Neural cell (in vitro differentiated cells): ENCODE measurements around the gene LRRC39. TPM values are rescaled to one million over a fixed set of nuclear protein-coding genes. Genes with fewer than 3 reads are reported as not detected.

Source experiments
- H2AFZ ChIP-seq: fragments of 200-600, 300-800 bp; sonication (generic), shearing (Covaris generic); 2 replicates; pipeline ENCODE4 v1.6.0; 2014; ENCODE audit warnings: low read depth, mild to moderate bottlenecking, antibody characterized with exemption, low read length, moderate library complexity
- H3F3A ChIP-seq: fragments of 200-600 bp; shearing (Covaris generic); 2 replicates; pipeline ENCODE4 v1.6.1; 2016; ENCODE audit warnings: mild to moderate bottlenecking, moderate library complexity, mixed read lengths, antibody characterized with exemption, low read length; ENCODE audit not compliant: insufficient read depth, poor library complexity, severe bottlenecking
- H3K27ac ChIP-seq: fragments of 200-600, 300-800 bp; sonication (generic), shearing (Covaris generic); 2 replicates; pipeline ENCODE4 v1.5.1; 2014; ENCODE audit warnings: mild to moderate bottlenecking, low read length, moderate library complexity
- H3K27me3 ChIP-seq: fragments of 300-800, 200-600 bp; sonication (generic), shearing (Covaris generic); 2 replicates; pipeline ENCODE4 v1.6.0; 2014; ENCODE audit warnings: mild to moderate bottlenecking, low read depth, low read length, moderate library complexity; ENCODE audit not compliant: insufficient read depth
- H3K36me3 ChIP-seq: fragments of 300-800, 200-600 bp; sonication (generic), shearing (Covaris generic); 2 replicates; pipeline ENCODE4 v1.5.1; 2014; ENCODE audit warnings: mild to moderate bottlenecking, antibody characterized with exemption, low read length, moderate library complexity; ENCODE audit not compliant: insufficient read depth
- H3K4me2 ChIP-seq: fragments of 300-800, 200-600 bp; sonication (generic), shearing (Covaris generic); 2 replicates; pipeline ENCODE4 v1.6.0; 2014; ENCODE audit warnings: mild to moderate bottlenecking, low read length
- H3K4me3 ChIP-seq: fragments of 300-800, 200-600 bp; sonication (generic), shearing (Covaris generic); 2 replicates; pipeline ENCODE4 v1.5.1; 2014; ENCODE audit warnings: mild to moderate bottlenecking, low read length, moderate library complexity
- H3K79me2 ChIP-seq: fragments of 200-600 bp; shearing (Covaris generic); replicated peaks from 2 replicates; pipeline ENCODE4 v1.6.0; 2014; ENCODE audit warnings: mild to moderate bottlenecking, low read length, moderate library complexity; ENCODE audit not compliant: insufficient read depth
- H3K9ac ChIP-seq: fragments of 300-800, 200-600 bp; sonication (generic), shearing (Covaris generic); 2 replicates; pipeline ENCODE4 v1.6.1; 2016; ENCODE audit warnings: mild to moderate bottlenecking, low read length, mixed read lengths
- H3K9me2 ChIP-seq: fragments of 200-600 bp; shearing (Covaris generic); 2 replicates; pipeline ENCODE4 v1.6.1; 2016; ENCODE audit warnings: mild to moderate bottlenecking, low read length, mixed read lengths; ENCODE audit not compliant: insufficient read depth
- H3K9me3 ChIP-seq: fragments of 200-600, 300-800 bp; sonication (generic), shearing (Covaris generic); 2 replicates; pipeline ENCODE4 v1.6.1; 2016; ENCODE audit warnings: mild to moderate bottlenecking, mixed run types, low read length, moderate library complexity, mixed read lengths
- H4K20me1 ChIP-seq: fragments of 200-600 bp; shearing (Covaris generic); 2 replicates; pipeline ENCODE4 v1.6.1; 2016; ENCODE audit warnings: mild to moderate bottlenecking, mixed run types; ENCODE audit not compliant: insufficient read depth
- CTCF ChIP-seq: fragments of 450-650 bp; IDR thresholded peaks from 2 replicates; pipeline ENCODE4 v1.5.1; 2014; ENCODE audit warnings: antibody characterized with exemption, mild to moderate bottlenecking, moderate library complexity; ENCODE audit not compliant: poor library complexity, severe bottlenecking
- EP300 ChIP-seq: fragments of 450-650 bp; conservative IDR thresholded peaks from 2 replicates; pipeline ENCODE4 v1.6.1; 2014; ENCODE audit warnings: antibody characterized with exemption, mild to moderate bottlenecking, moderate library complexity; ENCODE audit not compliant: poor library complexity, severe bottlenecking
- EZH2 ChIP-seq: fragments of 200-600, 300-800 bp; shearing (Covaris generic), sonication (generic); IDR thresholded peaks from 2 replicates; pipeline ENCODE4 v1.6.1; 2014; ENCODE audit warnings: antibody characterized with exemption, low read length, borderline replicate concordance, mild to moderate bottlenecking; ENCODE audit not compliant: insufficient read depth, poor library complexity, severe bottlenecking
- MXI1 ChIP-seq: fragments of 450-650 bp; conservative IDR thresholded peaks from 2 replicates; pipeline ENCODE4 v1.6.1; 2014; ENCODE audit warnings: antibody characterized with exemption, mild to moderate bottlenecking; ENCODE audit not compliant: poor library complexity, severe bottlenecking
- POLR2AphosphoS5 ChIP-seq: IDR thresholded peaks from 2 replicates; pipeline ENCODE4 v1.6.1; 2012
- RAD21 ChIP-seq: fragments of 450-650 bp; conservative IDR thresholded peaks from 2 replicates; pipeline ENCODE4 v1.6.1; 2014; ENCODE audit warnings: antibody characterized with exemption, mild to moderate bottlenecking, moderate library complexity
- REST ChIP-seq: IDR thresholded peaks from 2 replicates; pipeline ENCODE4 v1.6.1; 2012; ENCODE audit warnings: borderline replicate concordance
- SMC3 ChIP-seq: fragments of 450-650 bp; conservative IDR thresholded peaks from 2 replicates; pipeline ENCODE4 v1.6.1; 2014; ENCODE audit warnings: antibody characterized with exemption, mild to moderate bottlenecking, moderate library complexity; ENCODE audit not compliant: poor library complexity
- TAF1 ChIP-seq: IDR thresholded peaks from 2 replicates; pipeline ENCODE4 v1.6.1; 2012; ENCODE audit warnings: low read depth
- polyA plus RNA-seq: library from polyadenylated mRNA; depleted of rRNA; stranded (reverse); fragments of >200 nt; gene quantifications from 2 replicates; pipeline ENCODE4 v1.2.3, GENCODE V29; 2014

Gene LRRC39
- polyA plus RNA-seq, 1 donor from 2014 or later = 8.0 TPM

GRCh38 chr1:100107696-100108095 is 70.4 kb downstream of the LRRC39 start:
- Histone ChIP-seq H3K27me3 (no peaks in the 10 kb centered on the region), H4K20me1 (no peaks in the 10 kb centered on the region), H3K9me3 (no peaks in the 10 kb centered on the region), H3K4me2 (no peak overlapping the region), H3K27ac (no peak overlapping the region), H3K36me3 (no peaks in the 10 kb centered on the region), H3F3A (no peaks in the 10 kb centered on the region), H2AFZ (no peak overlapping the region), H3K4me3 (no peak overlapping the region), H3K79me2 (no peaks in the 10 kb centered on the region), H3K9me2 (no peaks in the 10 kb centered on the region), H3K9ac (no peak overlapping the region)
- TF ChIP-seq POLR2AphosphoS5 (no peak), SMC3 (no peak), EZH2 (no peak), REST (no peak), TAF1 (no peak), EP300 (no peak), RAD21 (no peak), CTCF (no peak), MXI1 (no peak)

GRCh38 chr1:100101564-100101963 is 76.5 kb downstream of the LRRC39 start:
- Histone ChIP-seq H3K9me2 (no peaks in the 10 kb centered on the region), H3K36me3 (no peaks in the 10 kb centered on the region)

More at GRCh38 chr1:100101564-100101963, 76.5 kb downstream of the LRRC39 start:
- Histone ChIP-seq H3K4me3 (no peak overlapping the region), H3F3A (no peaks in the 10 kb centered on the region), H3K4me2 (no peak overlapping the region), H3K27me3 (no peaks in the 10 kb centered on the region), H3K9ac (no peak overlapping the region), H4K20me1 (no peaks in the 10 kb centered on the region), H2AFZ (no peak overlapping the region), H3K9me3 (no peaks in the 10 kb centered on the region), H3K27ac (no peak overlapping the region), H3K79me2 (no peaks in the 10 kb centered on the region)
- no peak for TF ChIP-seq CTCF
- TF ChIP-seq SMC3 = no peak
- no peak for TF ChIP-seq TAF1
- TF ChIP-seq EP300 = no peak
- no peak for TF ChIP-seq EZH2
- TF ChIP-seq MXI1 = no peak
- TF ChIP-seq POLR2AphosphoS5 = no peak
